ENCODE results near the gene PCDHGA11. TPM values are rescaled to one million over a fixed set of nuclear protein-coding genes. Genes with fewer than 3 reads are reported as not detected.

Gene PCDHGA11
- total and polyA plus RNA-seq, 2 experiments from 2014 or later, result 15.3 to 21.7 TPM

DNA sequence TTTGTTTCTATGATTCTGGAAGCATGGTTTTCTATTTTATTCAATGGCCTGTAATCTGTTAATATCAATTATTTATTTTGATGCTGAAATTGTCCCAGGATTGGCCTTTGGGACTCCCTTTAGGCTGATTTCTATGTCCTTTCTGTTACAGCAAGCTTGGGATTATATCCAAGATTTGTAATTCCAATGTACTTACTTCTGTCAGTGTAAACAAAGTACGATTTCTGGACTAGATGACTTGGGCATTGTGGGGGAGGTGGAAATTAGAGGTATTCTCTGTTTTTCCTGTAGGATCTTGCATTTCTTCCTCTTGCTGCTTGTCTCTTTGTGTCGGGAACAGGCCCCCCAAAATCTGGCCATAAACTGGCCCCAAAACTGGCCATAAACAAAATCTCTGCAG is 13.2 kb downstream of the PCDHGA11 start:
- WGBS, 2 experiments (ENCODE audit: low coverage in 1 of 2, low lambda C conversion rate in 2 of 2, missing lambda C conversion rate in 2 of 2), result 52 to 54% methylated on average over 2 of the region's 2 CpGs
- peaks cover 52% of the 10 kb centered on the region for H3K79me2 ChIP-seq (ENCODE audit: insufficient read depth)
- peak overlapping the region; percentile 8; the same call in 1 of the 2 replicates for H3K27ac ChIP-seq
- TF ChIP-seq EZH2 (IDR thresholded peaks at IDR 0.05; ENCODE audit: insufficient read depth, poor library complexity, severe bottlenecking) (no peak), EZH2phosphoT487 (IDR thresholded peaks at IDR 0.05; ENCODE audit: insufficient read depth, low read depth) (no peak)
- H3K27me3 ChIP-seq (replicated peaks; ENCODE audit: insufficient read depth), result no peaks in the 10 kb centered on the region
- DNase-seq, result peak; percentile 71
- H4K20me1 ChIP-seq (ENCODE audit: insufficient read depth), result no peaks in the 10 kb centered on the region
- H3K4me3 ChIP-seq, result 0 out of 2 replicates have a peak overlapping the region, but pooled peaks have one; percentile 23
- no peak overlapping the region for H3K9ac ChIP-seq
- H3F3A ChIP-seq (ENCODE audit: insufficient read depth), result peaks cover 20% of the 10 kb centered on the region
- no peaks in the 10 kb centered on the region for H3K9me3 ChIP-seq (ENCODE audit: low read depth)
- no peak overlapping the region for H2AFZ ChIP-seq
- H3K4me1 ChIP-seq (ENCODE audit: insufficient read depth), result peaks cover 29% of the 10 kb centered on the region
- no peaks in the 10 kb centered on the region for H3K36me3 ChIP-seq (ENCODE audit: low read depth)
- in situ Hi-C loops (cut with MboI), result no loop called here
- peak overlapping the region; percentile 59 for H3K4me2 ChIP-seq (ENCODE audit: unreplicated experiment)
- H3K9me2 ChIP-seq (ENCODE audit: insufficient read depth), result no peaks in the 10 kb centered on the region

DNA sequence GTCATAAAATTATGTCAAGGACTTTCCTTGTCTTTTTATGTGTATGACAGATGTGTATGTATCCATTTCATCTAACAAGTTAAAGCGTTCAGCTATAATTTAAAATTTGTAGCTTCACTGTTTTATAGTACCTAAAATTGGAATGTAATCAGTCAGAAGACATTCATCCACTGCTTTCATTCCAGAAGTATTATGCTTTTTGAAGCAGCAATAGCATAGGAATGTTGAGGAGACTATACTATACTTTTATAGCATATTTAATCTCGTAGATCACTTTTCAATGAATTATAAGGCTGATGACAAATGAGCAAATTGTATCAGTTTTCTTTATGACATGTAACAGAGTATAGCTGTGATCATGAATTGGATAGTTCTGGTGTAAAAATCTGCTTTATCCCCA is 16.4 kb downstream of the PCDHGA11 start:
- H3K4me3 ChIP-seq, result peak overlapping the region; percentile 19
- peak overlapping the region; percentile 46 for H3K4me2 ChIP-seq (ENCODE audit: unreplicated experiment)

DNA sequence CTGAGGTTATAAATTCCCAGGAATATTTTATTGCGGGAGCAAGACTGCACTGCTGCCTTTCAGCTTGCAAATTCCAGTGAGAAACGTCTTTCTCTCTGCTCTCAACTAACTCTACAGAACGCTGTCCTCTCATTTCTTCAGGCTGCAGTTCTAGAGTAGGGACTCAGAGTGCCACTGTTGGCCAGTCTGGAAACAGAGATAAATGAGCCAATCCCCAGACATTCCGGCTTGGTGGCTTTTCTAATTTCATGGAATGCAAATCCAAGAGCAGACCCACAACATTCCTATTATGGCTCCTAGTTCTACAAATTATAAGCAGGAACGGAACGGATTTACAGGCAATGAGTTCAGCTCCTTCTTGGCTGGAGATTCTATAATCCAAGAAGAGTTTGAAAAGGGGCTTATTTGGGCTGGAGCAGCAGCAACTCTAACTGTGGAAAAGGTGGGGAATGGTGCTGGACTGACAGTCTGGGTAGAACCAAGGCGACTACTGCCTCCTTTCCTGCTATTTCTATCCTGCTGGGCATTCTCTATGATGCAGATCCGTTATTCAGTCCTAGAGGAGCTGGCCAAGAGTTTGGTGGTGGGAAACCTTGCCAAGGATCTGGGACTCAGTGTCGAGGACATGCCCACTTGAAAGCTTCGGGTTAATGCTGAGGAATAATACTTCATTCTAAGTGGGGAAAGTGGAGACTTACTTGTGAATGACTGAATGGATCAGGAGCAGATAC is 18.7 kb downstream of the PCDHGA11 start:
- DNase-seq, result peak; percentile 62
- no peaks in the 10 kb centered on the region for H3K27me3 ChIP-seq (replicated peaks; ENCODE audit: insufficient read depth)
- no peaks in the 10 kb centered on the region for H3K9me2 ChIP-seq (ENCODE audit: insufficient read depth)
- H3K27ac ChIP-seq, result peak overlapping the region; percentile 9
- no peak overlapping the region for H3K4me3 ChIP-seq
- in situ Hi-C loops (cut with MboI), result no loop called here
- no peak overlapping the region for H3K9ac ChIP-seq
- no peak overlapping the region for H2AFZ ChIP-seq
- H3F3A ChIP-seq (ENCODE audit: insufficient read depth), result peaks cover 12% of the 10 kb centered on the region; the same call in 1 of the 2 replicates
- H3K9me3 ChIP-seq (ENCODE audit: low read depth), result no peaks in the 10 kb centered on the region
- H3K4me2 ChIP-seq (ENCODE audit: unreplicated experiment), result peak overlapping the region; percentile 13
- TF ChIP-seq EZH2phosphoT487 (IDR thresholded peaks at IDR 0.05; ENCODE audit: insufficient read depth, low read depth), result no peak
- no peak for TF ChIP-seq EZH2 (IDR thresholded peaks at IDR 0.05; ENCODE audit: insufficient read depth, poor library complexity, severe bottlenecking)
- WGBS, 2 experiments (ENCODE audit: low coverage in 1 of 2, low lambda C conversion rate in 2 of 2, missing lambda C conversion rate in 2 of 2), result 33 to 34% methylated on average over 10 of the region's 10 CpGs
- no peaks in the 10 kb centered on the region for H3K36me3 ChIP-seq (ENCODE audit: low read depth)
- peaks cover 24% of the 10 kb centered on the region for H3K4me1 ChIP-seq (ENCODE audit: insufficient read depth)
- H3K79me2 ChIP-seq (ENCODE audit: insufficient read depth), result peaks cover 79% of the 10 kb centered on the region
- H4K20me1 ChIP-seq (ENCODE audit: insufficient read depth), result no peaks in the 10 kb centered on the region

More for the DNA sequence above, 16.4 kb downstream of the PCDHGA11 start:
- DNase-seq, result peak; percentile 69
- Histone ChIP-seq H3K9me3 (ENCODE audit: low read depth) (no peaks in the 10 kb centered on the region), H3K9me2 (ENCODE audit: insufficient read depth) (no peaks in the 10 kb centered on the region), H3K9ac (no peak overlapping the region), H2AFZ (no peak overlapping the region), H3K27ac (peak overlapping the region; percentile 39), H3K79me2 (ENCODE audit: insufficient read depth) (peaks cover 67% of the 10 kb centered on the region), H3K36me3 (ENCODE audit: low read depth) (no peaks in the 10 kb centered on the region), H3F3A (ENCODE audit: insufficient read depth) (peaks cover 20% of the 10 kb centered on the region), H3K4me1 (ENCODE audit: insufficient read depth) (peaks cover 36% of the 10 kb centered on the region), H3K27me3 (replicated peaks; ENCODE audit: insufficient read depth) (no peaks in the 10 kb centered on the region), H4K20me1 (ENCODE audit: insufficient read depth) (no peaks in the 10 kb centered on the region)
- in situ Hi-C loops (cut with MboI), result no loop called here
- WGBS, 2 experiments (ENCODE audit: low coverage in 1 of 2, low lambda C conversion rate in 2 of 2, missing lambda C conversion rate in 2 of 2), result 26 to 31% methylated on average over 2 of the region's 2 CpGs
- no peak for TF ChIP-seq EZH2phosphoT487 (IDR thresholded peaks at IDR 0.05; ENCODE audit: insufficient read depth, low read depth)
- TF ChIP-seq EZH2 (IDR thresholded peaks at IDR 0.05; ENCODE audit: insufficient read depth, poor library complexity, severe bottlenecking), result no peak

DNA sequence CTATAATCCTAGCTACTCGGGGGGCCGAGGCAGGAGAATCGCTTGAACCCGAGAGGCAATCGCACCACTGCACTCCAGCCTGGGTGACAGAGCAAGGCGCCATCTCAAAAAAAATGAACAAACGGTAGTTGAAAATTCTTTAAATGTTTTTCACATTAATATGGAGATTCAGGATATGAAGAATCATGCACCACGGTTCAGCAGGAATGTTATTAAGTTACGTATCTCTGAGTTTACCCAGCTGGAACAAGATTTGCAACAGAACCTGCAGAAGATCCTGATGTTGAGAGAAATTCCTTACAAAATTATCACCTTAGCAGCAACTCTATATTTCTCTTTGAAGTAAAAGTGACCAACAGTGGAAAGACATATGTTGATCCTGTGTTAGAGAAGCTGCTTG is 19.5 kb downstream of the PCDHGA11 start:
- no peak overlapping the region for H3K27ac ChIP-seq
- no peak overlapping the region for H3K4me3 ChIP-seq
- H3K36me3 ChIP-seq (ENCODE audit: low read depth), result no peaks in the 10 kb centered on the region
- no peaks in the 10 kb centered on the region for H3K9me3 ChIP-seq (ENCODE audit: low read depth)
- H4K20me1 ChIP-seq (ENCODE audit: insufficient read depth), result no peaks in the 10 kb centered on the region
- in situ Hi-C loops (cut with MboI), result no loop called here
- no peaks in the 10 kb centered on the region for H3K9me2 ChIP-seq (ENCODE audit: insufficient read depth)
- WGBS, 2 experiments (ENCODE audit: low coverage in 1 of 2, low lambda C conversion rate in 2 of 2, missing lambda C conversion rate in 2 of 2), result 88 to 89% methylated on average over 9 of the region's 9 CpGs
- H3K79me2 ChIP-seq (ENCODE audit: insufficient read depth), result peaks cover 81% of the 10 kb centered on the region
- no peak for DNase-seq
- no peak for TF ChIP-seq EZH2 (IDR thresholded peaks at IDR 0.05; ENCODE audit: insufficient read depth, poor library complexity, severe bottlenecking)
- no peak for TF ChIP-seq EZH2phosphoT487 (IDR thresholded peaks at IDR 0.05; ENCODE audit: insufficient read depth, low read depth)
- H3K4me1 ChIP-seq (ENCODE audit: insufficient read depth), result peaks cover 23% of the 10 kb centered on the region
- H3F3A ChIP-seq (ENCODE audit: insufficient read depth), result peaks cover 12% of the 10 kb centered on the region; the same call in 1 of the 2 replicates
- no peak overlapping the region for H3K4me2 ChIP-seq (ENCODE audit: unreplicated experiment)
- H3K9ac ChIP-seq, result no peak overlapping the region
- no peaks in the 10 kb centered on the region for H3K27me3 ChIP-seq (replicated peaks; ENCODE audit: insufficient read depth)
- no peak overlapping the region for H2AFZ ChIP-seq

All from GM23248 (cell line).